Measurements from ENCODE around the gene CDH12.
"Not testable (repeated sequence)": the region's sequence is repeated elsewhere in the genome, so short reads cannot be mapped to it uniquely, and the experiment has no call there.

Gene CDH12

GRCh38 chr5:22650511-22650910 is 202.6 kb downstream of the CDH12 start:
- DNase-seq (ENCODE audit: low read depth), result no peak

GRCh38 chr5:22649074-22649473 is 204.1 kb downstream of the CDH12 start:
- no peak for DNase-seq (ENCODE audit: low read depth)

- DNase-seq (ENCODE audit: low read depth), result no peak
Measured at GRCh38 chr5:22644859-22645258, 208.3 kb downstream of the CDH12 start.

- no peak for DNase-seq (ENCODE audit: low read depth)
Measured at GRCh38 chr5:22643356-22643755, 209.8 kb downstream of the CDH12 start.

- DNase-seq (ENCODE audit: low read depth), result no peak
Measured at GRCh38 chr5:22631683-22632082, 221.5 kb downstream of the CDH12 start.

- no peak for DNase-seq (ENCODE audit: low read depth)
Measured at GRCh38 chr5:22627029-22627428, 226.1 kb downstream of the CDH12 start.

GRCh38 chr5:22625451-22625850 is 227.7 kb downstream of the CDH12 start:
- DNase-seq (ENCODE audit: low read depth), result no peak

GRCh38 chr5:22621084-22621483 is 232.1 kb downstream of the CDH12 start:
- DNase-seq (ENCODE audit: low read depth), result no peak

GRCh38 chr5:22615964-22616363 is 237.2 kb downstream of the CDH12 start:
- DNase-seq (ENCODE audit: low read depth), result no peak

GRCh38 chr5:22614486-22615094 is 238.6 kb downstream of the CDH12 start:
- DNase-seq (ENCODE audit: low read depth), result no peak

- no peak for DNase-seq (ENCODE audit: low read depth)
Measured at GRCh38 chr5:22612928-22613327, 240.2 kb downstream of the CDH12 start.

GRCh38 chr5:22611327-22611726 is 241.8 kb downstream of the CDH12 start:
- DNase-seq (ENCODE audit: low read depth), result no peak

- DNase-seq (ENCODE audit: low read depth), result not testable (repeated sequence)
Measured at GRCh38 chr5:22607498-22607897, 245.6 kb downstream of the CDH12 start.

GRCh38 chr5:22605473-22605872 is 247.7 kb downstream of the CDH12 start:
- no peak for DNase-seq (ENCODE audit: low read depth)

- no peak for DNase-seq (ENCODE audit: low read depth)
Measured at GRCh38 chr5:22604711-22605110, 248.4 kb downstream of the CDH12 start.

GRCh38 chr5:22598796-22599195 is 254.3 kb downstream of the CDH12 start:
- DNase-seq (ENCODE audit: low read depth), result no peak

GRCh38 chr5:22596404-22596970 is 256.7 kb downstream of the CDH12 start:
- DNase-seq (ENCODE audit: low read depth), result no peak

GRCh38 chr5:22594491-22594890 is 258.7 kb downstream of the CDH12 start:
- DNase-seq (ENCODE audit: low read depth), result no peak

- DNase-seq (ENCODE audit: low read depth), result no peak
Measured at GRCh38 chr5:22593592-22593991, 259.6 kb downstream of the CDH12 start.

GRCh38 chr5:22591461-22591860 is 261.7 kb downstream of the CDH12 start:
- no peak for DNase-seq (ENCODE audit: low read depth)

- no peak for DNase-seq (ENCODE audit: low read depth)
Measured at GRCh38 chr5:22590677-22591268, 262.4 kb downstream of the CDH12 start.

GRCh38 chr5:22577711-22578110 is 275.4 kb downstream of the CDH12 start:
- no peak for DNase-seq (ENCODE audit: low read depth)

GRCh38 chr5:22577006-22577405 is 276.1 kb downstream of the CDH12 start:
- no peak for DNase-seq (ENCODE audit: low read depth)

GRCh38 chr5:22572941-22573340 is 280.2 kb downstream of the CDH12 start:
- no peak for DNase-seq (ENCODE audit: low read depth)
